ENCODE results near the gene AK6.
A peak's percentile ranks its signal among the peaks of the same experiment; 100 is the strongest.

Gene AK6

GRCh38 chr5:69368458-69369339 lies 621 bp downstream of the AK6 start:
- peaks cover 24% of the 10 kb centered on the region for H3K4me1 Mint-ChIP-seq
- no peaks in the 10 kb centered on the region for H3K27me3 Mint-ChIP-seq (ENCODE audit: low read depth)
- H3K4me3 Mint-ChIP-seq = peak overlapping the region; percentile 97 to 100 (median 99)
- peaks cover 26% of the 10 kb centered on the region for H3K36me3 Mint-ChIP-seq (ENCODE audit: low read depth)
- no peak for TF ChIP-seq CTCF (IDR thresholded peaks at IDR 0.05; ENCODE audit: unreplicated experiment in 3 of 3)
- peak overlapping the region; percentile 100 for H3K27ac Mint-ChIP-seq
- no peaks in the 10 kb centered on the region for H3K9me3 Mint-ChIP-seq

- H3K9me3 Mint-ChIP-seq = no peaks in the 10 kb centered on the region
- H3K4me1 Mint-ChIP-seq = peaks cover 24% of the 10 kb centered on the region
- no peaks in the 10 kb centered on the region for H3K27me3 Mint-ChIP-seq (ENCODE audit: low read depth)
- H3K36me3 Mint-ChIP-seq (ENCODE audit: low read depth) = peaks cover 30% of the 10 kb centered on the region
- peak overlapping the region; percentile 97 to 100 (median 99) for H3K4me3 Mint-ChIP-seq
- H3K27ac Mint-ChIP-seq = peak overlapping the region; percentile 100
- no peak for TF ChIP-seq CTCF (IDR thresholded peaks at IDR 0.05; ENCODE audit: unreplicated experiment in 3 of 3)
Measured at GRCh38 chr5:69367697-69368279, 1.5 kb downstream of the AK6 start.

GRCh38 chr5:69364850-69365249 lies 4.5 kb downstream of the AK6 start:
- Mint-ChIP-seq H3K9me3 (no peaks in the 10 kb centered on the region), H3K4me3 (peak overlapping the region in 2 of 3 experiments; percentile 20 to 32), H3K27me3 (ENCODE audit: low read depth) (no peaks in the 10 kb centered on the region), H3K27ac (peak overlapping the region in 1 of 3 experiments; percentile 48), H3K36me3 (ENCODE audit: low read depth) (peaks cover 41% of the 10 kb centered on the region), H3K4me1 (peaks cover 13% of the 10 kb centered on the region)
- no peak for TF ChIP-seq CTCF (IDR thresholded peaks at IDR 0.05; ENCODE audit: unreplicated experiment in 3 of 3)

GRCh38 chr5:69364414-69364813 lies 4.9 kb downstream of the AK6 start:
- H3K27me3 Mint-ChIP-seq (ENCODE audit: low read depth) = no peaks in the 10 kb centered on the region
- H3K4me1 Mint-ChIP-seq = peaks cover 13% of the 10 kb centered on the region
- H3K36me3 Mint-ChIP-seq (ENCODE audit: low read depth) = peaks cover 41% of the 10 kb centered on the region
- no peaks in the 10 kb centered on the region for H3K9me3 Mint-ChIP-seq
- no peak overlapping the region for H3K27ac Mint-ChIP-seq
- TF ChIP-seq CTCF (IDR thresholded peaks at IDR 0.05; ENCODE audit: unreplicated experiment in 3 of 3) = peak; percentile 36 to 45 (median 37)
- H3K4me3 Mint-ChIP-seq = no peak overlapping the region

GRCh38 chr5:69360442-69360841 lies 8.9 kb downstream of the AK6 start:
- H3K36me3 Mint-ChIP-seq (ENCODE audit: low read depth) = peaks cover 46% of the 10 kb centered on the region
- no peaks in the 10 kb centered on the region for H3K27me3 Mint-ChIP-seq (ENCODE audit: low read depth)
- TF ChIP-seq CTCF (IDR thresholded peaks at IDR 0.05; ENCODE audit: unreplicated experiment in 3 of 3) = no peak
- H3K27ac Mint-ChIP-seq = no peak overlapping the region
- H3K4me3 Mint-ChIP-seq = no peak overlapping the region
- no peaks in the 10 kb centered on the region for H3K4me1 Mint-ChIP-seq
- no peaks in the 10 kb centered on the region for H3K9me3 Mint-ChIP-seq

All from nephron (organoid).